ENCODE results near the gene BNIP5.
"Not testable (repeated sequence)": the region's sequence is repeated elsewhere in the genome, so short reads cannot be mapped to it uniquely, and the experiment has no call there.

The BNIP5 gene

GRCh38 chr6:36340618-36341454 is 4.1 kb upstream of the BNIP5 start:
- DNase-seq = peak; percentile 64

- DNase-seq = no peak
Observed at GRCh38 chr6:36340306-36340617, 3.6 kb upstream of the BNIP5 start.

- DNase-seq = no peak
Observed at GRCh38 chr6:36339146-36339545, 2.5 kb upstream of the BNIP5 start.

GRCh38 chr6:36338223-36338622 is 1.5 kb upstream of the BNIP5 start:
- DNase-seq = not testable (repeated sequence)

GRCh38 chr6:36337814-36338213 is 1.1 kb upstream of the BNIP5 start:
- no peak for DNase-seq

GRCh38 chr6:36336208-36336710 is 429 bp downstream of the BNIP5 start:
- DNase-seq = no peak

GRCh38 chr6:36335465-36336207 is 1.1 kb downstream of the BNIP5 start:
- DNase-seq = no peak

GRCh38 chr6:36334832-36335459 is 1.7 kb downstream of the BNIP5 start:
- DNase-seq = no peak

- no peak for DNase-seq
Observed at GRCh38 chr6:36333931-36334725, 2.6 kb downstream of the BNIP5 start.

- no peak for DNase-seq
Observed at GRCh38 chr6:36333171-36333895, 3.4 kb downstream of the BNIP5 start.

GRCh38 chr6:36331381-36331780 is 5.3 kb downstream of the BNIP5 start:
- DNase-seq = no peak

- DNase-seq = no peak
Observed at GRCh38 chr6:36330366-36330765, 6.3 kb downstream of the BNIP5 start.

GRCh38 chr6:36329798-36330291 is 6.8 kb downstream of the BNIP5 start:
- DNase-seq = no peak

GRCh38 chr6:36328600-36328999 is 8.1 kb downstream of the BNIP5 start:
- DNase-seq = no peak

- DNase-seq = no peak
Observed at GRCh38 chr6:36327919-36328236, 8.8 kb downstream of the BNIP5 start.

- DNase-seq = no peak
Observed at GRCh38 chr6:36327226-36327918, 9.3 kb downstream of the BNIP5 start.

GRCh38 chr6:36326356-36326995 is 10.2 kb downstream of the BNIP5 start:
- DNase-seq = no peak

- DNase-seq = no peak
Observed at GRCh38 chr6:36324715-36325114, 12.0 kb downstream of the BNIP5 start.

GRCh38 chr6:36324191-36324590 is 12.5 kb downstream of the BNIP5 start:
- DNase-seq = no peak

- no peak for DNase-seq
Observed at GRCh38 chr6:36323062-36323461, 13.6 kb downstream of the BNIP5 start.

GRCh38 chr6:36322591-36322990 is 14.1 kb downstream of the BNIP5 start:
- DNase-seq = no peak

Data from effector CD8-positive, alpha-beta T cell (primary cell).